K562 (cell line): ENCODE results near the gene TTLL8. TPM values are rescaled to one million over a fixed set of nuclear protein-coding genes. Genes with fewer than 3 reads are reported as not detected.
A peak's percentile ranks its signal among the peaks of the same experiment; 100 is the strongest.

ENCODE experiments used
- ATAC-seq: fragments of 200-7000 bp; cut with Tn5 transposase; 3 replicates; pipeline ENCODE4 v1.9.1; 2020; ENCODE audit warnings: moderate library complexity
- BruUV-seq: library from RNA; stranded (reverse); fragments of 400-500 nt; replicated peaks from 2 replicates; lab custom pipeline; 2021; lab: Mats Ljungman, UMichigan
- CTCF ChIA-PET: fragments of 300-600 bp; formaldehyde crosslinking; extraction: SDS; loops from one replicate; lab custom pipeline; 2021; ENCODE audit warnings: low intra/inter-chr PET ratio; lab: Yijun Ruan, JAX
- POLR2A ChIA-PET: fragments of 300-600, 350-650 bp; sonication (Branson Sonifier 250); formaldehyde crosslinking; extraction: SDS; loops from one replicate; lab custom pipeline; 2021; ENCODE audit warnings: antibody characterized with exemption, inconsistent platforms; lab: Yijun Ruan, JAX
- DNase-seq, 4 experiments: peaks; one replicate each; pipeline versions ENCODE4 v3.0.0 to v3.0.0-alpha.2; 2011 to 2018; ENCODE audit warnings: low spot score in 3 of 4, mixed read lengths in 3 of 4; ENCODE audit errors: extremely low read depth in 1 of 4
- FAIRE-seq: peaks from 2 replicates; lab custom pipeline; 2011; peaks lifted over from hg19 to GRCh38; lab: Jason Lieb, UNC
- H2AFZ ChIP-seq: 2 replicates; pipeline ENCODE4 v1.6.0; 2011; ENCODE audit warnings: low read depth, low read length, control low read depth, inconsistent platforms
- H3K27ac ChIP-seq: fragments of 200-600 bp; 3 replicates; pipeline ENCODE4 v1.8.0; 2011; ENCODE audit warnings: low read depth, mild to moderate bottlenecking, control low read depth, inconsistent platforms, low read length, moderate library complexity, mixed read lengths; ENCODE audit errors: extremely low read depth
- H3K27me3 ChIP-seq, 2 experiments: fragments of 300-600 bp in 1 of 2; 2 replicates in 1 of 2; 3 replicates in 1 of 2; pipeline versions ENCODE4 v1.6.0 to v1.8.0; 2011; ENCODE audit warnings: inconsistent platforms in 2 of 2, low read length in 2 of 2, mild to moderate bottlenecking in 1 of 2, mixed read lengths in 1 of 2, moderate library complexity in 1 of 2; ENCODE audit not compliant: control insufficient read depth in 2 of 2, insufficient read depth in 2 of 2
- H3K36me3 ChIP-seq: fragments of 300-600 bp; 3 replicates; pipeline ENCODE4 v1.8.0; 2011; ENCODE audit warnings: mild to moderate bottlenecking, low read length, inconsistent platforms; ENCODE audit not compliant: control insufficient read depth, insufficient read depth
- H3K4me1 ChIP-seq, 2 experiments: fragments of 200-600 bp in 1 of 2; replicated peaks in 1 of 2; 2 replicates in 1 of 2; 3 replicates in 1 of 2; pipeline versions ENCODE4 v1.5.1 to v1.8.0; 2011; ENCODE audit warnings: inconsistent platforms in 2 of 2, low read length in 2 of 2, mild to moderate bottlenecking in 1 of 2, mixed read lengths in 1 of 2, moderate library complexity in 1 of 2; ENCODE audit not compliant: control insufficient read depth in 2 of 2, insufficient read depth in 2 of 2
- H3K4me2 ChIP-seq: 2 replicates; pipeline ENCODE4 v1.6.1; 2011; ENCODE audit warnings: low read length, control low read depth, inconsistent platforms, mixed read lengths; ENCODE audit not compliant: insufficient read depth
- H3K4me3 ChIP-seq: fragments of 200-600 bp; sonication (generic), shearing (Covaris generic); 2 replicates; pipeline ENCODE4 v1.5.1; 2016; ENCODE audit warnings: control low read depth, inconsistent platforms
- H3K79me2 ChIP-seq: fragments of 200-600 bp; 3 replicates; pipeline ENCODE4 v1.8.0; 2011; ENCODE audit warnings: low read length, inconsistent platforms; ENCODE audit not compliant: control insufficient read depth, insufficient read depth
- H3K9ac ChIP-seq, 2 experiments: 2 replicates each; pipeline versions ENCODE4 v1.6.0 to v1.6.1; 2011; ENCODE audit warnings: low read depth in 2 of 2, low read length in 2 of 2, control low read depth in 1 of 2, inconsistent platforms in 1 of 2, mild to moderate bottlenecking in 1 of 2, mixed read lengths in 1 of 2; ENCODE audit not compliant: insufficient read depth in 1 of 2
- H3K9me1 ChIP-seq: one replicate; pipeline ENCODE4 v1.6.0; 2011; ENCODE audit warnings: inconsistent platforms, mild to moderate bottlenecking, low read length, moderate library complexity; ENCODE audit not compliant: control insufficient read depth, insufficient read depth
- H3K9me3 ChIP-seq: replicated peaks from 2 replicates; pipeline ENCODE4 v1.5.1; 2011; ENCODE audit warnings: low read depth, low read length, inconsistent platforms; ENCODE audit not compliant: control insufficient read depth, insufficient read depth
- H4K20me1 ChIP-seq: replicated peaks from 2 replicates; pipeline ENCODE4 v1.6.1; 2011; ENCODE audit warnings: low read length, inconsistent platforms, mixed read lengths; ENCODE audit not compliant: control insufficient read depth, insufficient read depth
- KDM4B ChIP-seq, 2 experiments: fragments of 450-650 bp in 1 of 2; sonication (generic) in 1 of 2; IDR thresholded peaks; 2 replicates each; pipeline ENCODE4 v1.6.1; 2016 to 2017; ENCODE audit warnings: borderline replicate concordance in 2 of 2, antibody characterized with exemption in 1 of 2, low read depth in 1 of 2, mild to moderate bottlenecking in 1 of 2
- ZFP36 ChIP-seq: fragments of 150-350 bp; IDR thresholded peaks from 2 replicates; pipeline ENCODE4 v1.6.1; 2018; ENCODE audit warnings: low read length, low read depth; ENCODE audit not compliant: partially characterized antibody
- ZNF263 ChIP-seq: sonication (generic); formaldehyde crosslinking; IDR thresholded peaks from 2 replicates; pipeline ENCODE4 v1.8.0; 2022; ENCODE audit warnings: mild to moderate bottlenecking, missing genetic modification reagents, borderline replicate concordance
- WGBS: fragments of 100-300 bp; shearing (Covaris generic); methylation state at CpG from one replicate; pipeline ENCODE4 v1.1.6; 2016; ENCODE audit warnings: low coverage, mixed read lengths; ENCODE audit not compliant: insufficient coverage; ENCODE audit errors: missing lambda C conversion rate; 5-methylcytosine and 5-hydroxymethylcytosine counted together
- in situ Hi-C: fragments of 300-500 bp; cut with MboI; formaldehyde crosslinking; loops from 4 replicates; pipeline ENCODE4 v1.15.0; 2018; ENCODE audit warnings: inconsistent platforms, mixed read lengths
- intact Hi-C: fragments of 100-400 bp; cut with micrococcal nuclease; formaldehyde crosslinking; loops from 2 replicates; pipeline ENCODE4 v1.14.2; 2022
- polyA plus RNA-seq, 8 experiments: library from polyadenylated mRNA; depleted of rRNA in 4 of 8; stranded (reverse) in 5 of 8; unstranded in 3 of 8; fragments of >200 nt; fragmentation: Nextera tagmentation in 2 of 8; fragmentation: Illumina TruSeq in 1 of 8; extraction: Ambion mirVana in 2 of 8; extraction: Trizol in 1 of 8; gene quantifications; 2 replicates each; pipeline versions ENCODE4 v1.2.1 to v1.2.3, GENCODE V29; 2011 to 2014; ENCODE audit warnings: inconsistent platforms in 1 of 8, missing spikeins in 1 of 8
- total RNA-seq, 7 experiments: library from RNA; depleted of rRNA in 6 of 7; stranded (reverse); fragments of >200 nt in 6 of 7; fragmentation: Illumina TruSeq in 2 of 7; extraction: Trizol in 2 of 7; gene quantifications; 2 replicates each; pipeline versions ENCODE4 v1.2.1 to v1.2.3, GENCODE V29; 2011 to 2021; ENCODE audit warnings: low replicate concordance in 1 of 7
- TF ChIP-seq, protein P1 (sequence below): fragments of 450-650 bp; IDR thresholded peaks from 2 replicates; pipeline ENCODE4 v1.6.1; 2017; ENCODE audit warnings: antibody characterized with exemption, mild to moderate bottlenecking

Gene TTLL8
- total and polyA plus RNA-seq, 9 of the 15 experiments (the other 6 are each of a cell fraction or from before 2014, with no cell fraction given), result not detected

DNA sequence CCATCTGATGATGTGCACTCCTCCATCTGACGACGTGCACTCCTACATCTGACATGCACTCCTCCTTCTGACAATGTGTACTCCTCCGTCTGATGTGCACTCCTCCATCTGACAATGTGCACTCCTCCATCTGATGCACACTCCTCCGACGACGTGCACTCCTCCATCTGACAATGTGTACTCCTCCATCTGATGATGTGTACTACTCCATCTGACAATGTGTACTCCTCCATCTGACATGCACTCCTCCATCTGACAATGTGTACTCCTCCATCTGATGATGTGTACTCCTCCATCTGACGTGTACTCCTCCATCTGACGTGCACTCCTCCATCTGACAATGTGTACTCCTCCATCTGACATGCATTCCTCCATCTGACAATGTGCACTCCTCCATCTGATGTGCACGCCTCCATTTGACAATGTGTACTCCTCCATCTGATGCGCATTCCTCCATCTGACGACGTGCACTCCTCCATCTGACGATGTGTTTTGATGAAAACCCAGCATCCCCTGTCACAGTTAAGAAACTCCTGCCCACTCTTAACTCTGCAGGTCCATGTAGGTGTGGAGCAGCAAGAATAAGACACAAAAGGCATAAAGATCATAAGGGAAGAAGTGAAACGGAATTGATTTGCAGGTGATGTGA, 35.8 kb downstream of the TTLL8 start:
- Histone ChIP-seq H3K9me3 (no peaks in the 10 kb centered on the region; the same call in 1 of the 2 replicates), H3K36me3 (no peaks in the 10 kb centered on the region), H3K4me1 (peaks cover 0 to 3% of the 10 kb centered on the region in 2 experiments; a peak in 2 of 5 replicates), H4K20me1 (no peaks in the 10 kb centered on the region), H3K27ac (no peak overlapping the region), H3K9ac (no peak overlapping the region), H2AFZ (no peak overlapping the region), H3K27me3 (peaks cover 4 to 30% of the 10 kb centered on the region in 2 experiments; a peak in 4 of 5 replicates), H3K4me3 (no peak overlapping the region), H3K9me1 (no peaks in the 10 kb centered on the region), H3K79me2 (no peaks in the 10 kb centered on the region), H3K4me2 (no peak overlapping the region)
- no peak for DNase-seq
- ChIA-PET CTCF (no interaction called here), POLR2A (no interaction called here)
- no peak for FAIRE-seq
- intact Hi-C loops, result no loop called here
- peak; percentile 38; the same call in 1 of the 2 replicates for TF ChIP-seq ZNF263
- no peak for TF ChIP-seq KDM4B (IDR thresholded peaks at IDR 0.05; ENCODE audit: borderline replicate concordance in 2 of 2, low read depth in 1 of 2)
- in situ Hi-C loops, result no loop called here
- ATAC-seq, result no peak
- no TSS peak for BruUV-seq
- WGBS, result 38% methylated on average over 14 of the region's 14 CpGs

DNA sequence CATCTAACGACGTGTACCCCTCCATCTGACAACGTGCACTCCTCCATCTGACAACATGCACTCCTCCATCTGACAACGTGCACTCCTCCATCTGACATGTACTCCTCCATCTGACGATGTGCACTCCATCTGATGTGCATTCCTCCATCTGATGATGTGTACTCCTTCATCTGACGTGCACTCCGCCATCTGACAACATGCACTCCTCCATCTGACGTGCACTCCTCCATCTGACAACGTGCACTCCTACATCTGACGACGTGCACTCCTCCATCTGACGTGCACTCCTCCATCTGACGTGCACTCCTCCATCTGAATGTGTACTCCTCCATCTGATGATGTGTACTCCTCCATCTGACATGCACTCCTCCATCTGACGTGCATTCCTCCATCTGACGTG, 37.5 kb downstream of the TTLL8 start:
- TF ChIP-seq, protein P1, sequence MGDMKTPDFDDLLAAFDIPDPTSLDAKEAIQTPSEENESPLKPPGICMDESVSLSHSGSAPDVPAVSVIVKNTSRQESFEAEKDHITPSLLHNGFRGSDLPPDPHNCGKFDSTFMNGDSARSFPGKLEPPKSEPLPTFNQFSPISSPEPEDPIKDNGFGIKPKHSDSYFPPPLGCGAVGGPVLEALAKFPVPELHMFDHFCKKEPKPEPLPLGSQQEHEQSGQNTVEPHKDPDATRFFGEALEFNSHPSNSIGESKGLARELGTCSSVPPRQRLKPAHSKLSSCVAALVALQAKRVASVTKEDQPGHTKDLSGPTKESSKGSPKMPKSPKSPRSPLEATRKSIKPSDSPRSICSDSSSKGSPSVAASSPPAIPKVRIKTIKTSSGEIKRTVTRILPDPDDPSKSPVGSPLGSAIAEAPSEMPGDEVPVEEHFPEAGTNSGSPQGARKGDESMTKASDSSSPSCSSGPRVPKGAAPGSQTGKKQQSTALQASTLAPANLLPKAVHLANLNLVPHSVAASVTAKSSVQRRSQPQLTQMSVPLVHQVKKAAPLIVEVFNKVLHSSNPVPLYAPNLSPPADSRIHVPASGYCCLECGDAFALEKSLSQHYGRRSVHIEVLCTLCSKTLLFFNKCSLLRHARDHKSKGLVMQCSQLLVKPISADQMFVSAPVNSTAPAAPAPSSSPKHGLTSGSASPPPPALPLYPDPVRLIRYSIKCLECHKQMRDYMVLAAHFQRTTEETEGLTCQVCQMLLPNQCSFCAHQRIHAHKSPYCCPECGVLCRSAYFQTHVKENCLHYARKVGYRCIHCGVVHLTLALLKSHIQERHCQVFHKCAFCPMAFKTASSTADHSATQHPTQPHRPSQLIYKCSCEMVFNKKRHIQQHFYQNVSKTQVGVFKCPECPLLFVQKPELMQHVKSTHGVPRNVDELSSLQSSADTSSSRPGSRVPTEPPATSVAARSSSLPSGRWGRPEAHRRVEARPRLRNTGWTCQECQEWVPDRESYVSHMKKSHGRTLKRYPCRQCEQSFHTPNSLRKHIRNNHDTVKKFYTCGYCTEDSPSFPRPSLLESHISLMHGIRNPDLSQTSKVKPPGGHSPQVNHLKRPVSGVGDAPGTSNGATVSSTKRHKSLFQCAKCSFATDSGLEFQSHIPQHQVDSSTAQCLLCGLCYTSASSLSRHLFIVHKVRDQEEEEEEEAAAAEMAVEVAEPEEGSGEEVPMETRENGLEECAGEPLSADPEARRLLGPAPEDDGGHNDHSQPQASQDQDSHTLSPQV, result no peak
- peak; percentile 3 for TF ChIP-seq ZFP36
- POLR2A ChIA-PET, result no interaction called here
- peaks cover 0 to 17% of the 10 kb centered on the region in 2 experiments; a peak in 1 of 5 replicates for H3K4me1 ChIP-seq
- intact Hi-C loops (no loop called here), in situ Hi-C loops (no loop called here)
- H2AFZ ChIP-seq, result no peak overlapping the region
- H3K27ac ChIP-seq, result no peak overlapping the region
- no peak overlapping the region for H3K9ac ChIP-seq
- ATAC-seq (no peak), DNase-seq (no peak), FAIRE-seq (no peak)
- BruUV-seq, result no TSS peak
- CTCF ChIA-PET, result no interaction called here
- H3K27me3 ChIP-seq, result peaks cover under 1 to 20% of the 10 kb centered on the region in 2 experiments; a peak in 3 of 5 replicates
- no peak overlapping the region for H3K4me2 ChIP-seq
- no peaks in the 10 kb centered on the region for H4K20me1 ChIP-seq
- WGBS, result 20% methylated on average over 15 of the region's 15 CpGs
- no peaks in the 10 kb centered on the region for H3K9me1 ChIP-seq
- no peaks in the 10 kb centered on the region; the same call in 1 of the 2 replicates for H3K9me3 ChIP-seq
- H3K4me3 ChIP-seq, result no peak overlapping the region
- no peaks in the 10 kb centered on the region for H3K36me3 ChIP-seq
- no peaks in the 10 kb centered on the region for H3K79me2 ChIP-seq
